Parathyroid adenoma (tissue), 2 donors: ENCODE data around the gene RNF214.
A peak's percentile ranks its signal among the peaks of the same experiment; 100 is the strongest.

Source experiments
- H2AFZ ChIP-seq: fragments of 300-600 bp; sonication (generic); one replicate; pipeline ENCODE4 v1.7.0; 2017; ENCODE audit warnings: antibody characterized with exemption, mild to moderate bottlenecking
- H3K27ac ChIP-seq: fragments of 300-600 bp; sonication (generic); one replicate; pipeline ENCODE4 v1.7.0; 2017
- H3K27me3 ChIP-seq: fragments of 300-600 bp; sonication (generic); one replicate; pipeline ENCODE4 v1.7.0; 2017; ENCODE audit warnings: low read length; ENCODE audit not compliant: control insufficient read depth, insufficient read depth
- H3K36me3 ChIP-seq: fragments of 300-600 bp; sonication (generic); one replicate; pipeline ENCODE4 v1.7.0; 2017; ENCODE audit warnings: low read length; ENCODE audit not compliant: control insufficient read depth, insufficient read depth
- H3K4me1 ChIP-seq: fragments of 300-600 bp; sonication (generic); one replicate; pipeline ENCODE4 v1.7.0; 2017; ENCODE audit warnings: control low read depth
- H3K4me2 ChIP-seq: fragments of 300-600 bp; sonication (generic); one replicate; pipeline ENCODE4 v1.7.0; 2017; ENCODE audit warnings: low read length
- H3K4me3 ChIP-seq: fragments of 300-600 bp; sonication (generic); one replicate; pipeline ENCODE4 v1.7.0; 2017; ENCODE audit warnings: low read depth, low read length
- H3K79me2 ChIP-seq: fragments of 300-600 bp; sonication (generic); one replicate; pipeline ENCODE4 v1.7.0; 2017; ENCODE audit warnings: control low read depth
- H3K9ac ChIP-seq: fragments of 300-600 bp; sonication (generic); one replicate; pipeline ENCODE4 v1.7.0; 2017; ENCODE audit warnings: mild to moderate bottlenecking
- H3K9me3 ChIP-seq: fragments of 300-600 bp; sonication (generic); one replicate; pipeline ENCODE4 v1.7.0; 2017; ENCODE audit warnings: low read length; ENCODE audit not compliant: control insufficient read depth
- CTCF ChIP-seq: fragments of 300-600 bp; sonication (generic); IDR thresholded peaks from one replicate; pipeline ENCODE4 v1.7.0; 2017; ENCODE audit warnings: antibody characterized with exemption, mild to moderate bottlenecking
- donor health status: primary hyperparathyroidism.

The RNF214 gene

GRCh38 chr11:117229931-117230285 lies 2.6 kb upstream of the RNF214 start:
- H2AFZ ChIP-seq: no peak overlapping the region
- H3K27ac ChIP-seq: no peak overlapping the region
- H3K9ac ChIP-seq: no peak overlapping the region
- H3K36me3 ChIP-seq: no peaks in the 10 kb centered on the region
- H3K4me1 ChIP-seq: no peaks in the 10 kb centered on the region
- no peaks in the 10 kb centered on the region for H3K27me3 ChIP-seq
- H3K79me2 ChIP-seq: peaks cover 3% of the 10 kb centered on the region
- no peaks in the 10 kb centered on the region for H3K9me3 ChIP-seq
- H3K4me3 ChIP-seq: no peak overlapping the region
- TF ChIP-seq CTCF: no peak
- H3K4me2 ChIP-seq: no peak overlapping the region

- Histone ChIP-seq H2AFZ (no peak overlapping the region), H3K4me3 (no peak overlapping the region), H3K4me1 (no peaks in the 10 kb centered on the region), H3K9me3 (no peaks in the 10 kb centered on the region), H3K79me2 (peaks cover 3% of the 10 kb centered on the region), H3K9ac (no peak overlapping the region), H3K4me2 (no peak overlapping the region), H3K27ac (no peak overlapping the region), H3K36me3 (no peaks in the 10 kb centered on the region), H3K27me3 (no peaks in the 10 kb centered on the region)
- TF ChIP-seq CTCF: no peak
These were observed 2.0 kb upstream of the RNF214 start for GRCh38 chr11:117230286-117230961.

GRCh38 chr11:117230999-117231841 lies 1.3 kb upstream of the RNF214 start:
- no peak for TF ChIP-seq CTCF
- H3K4me3 ChIP-seq: peak overlapping the region; percentile 80
- no peaks in the 10 kb centered on the region for H3K4me1 ChIP-seq
- H3K27me3 ChIP-seq: no peaks in the 10 kb centered on the region
- H3K9me3 ChIP-seq: no peaks in the 10 kb centered on the region
- peak overlapping the region; percentile 41 for H2AFZ ChIP-seq
- H3K27ac ChIP-seq: peak overlapping the region; percentile 47
- peak overlapping the region; percentile 21 for H3K9ac ChIP-seq
- peak overlapping the region; percentile 75 for H3K4me2 ChIP-seq
- peaks cover 3% of the 10 kb centered on the region for H3K79me2 ChIP-seq
- no peaks in the 10 kb centered on the region for H3K36me3 ChIP-seq

GRCh38 chr11:117231842-117232091 lies 704 bp upstream of the RNF214 start, which contains the start of gene PCSK7:
PCSK7 (minus strand) TSS chr11:117232073; CDS start chr11:117229844, 2,229 bp downstream.
- TF ChIP-seq CTCF: no peak
- no peaks in the 10 kb centered on the region for H3K4me1 ChIP-seq

More at GRCh38 chr11:117231842-117232091, 704 bp upstream of the RNF214 start, which contains the start of gene PCSK7:
- Histone ChIP-seq H2AFZ (peak within 1 kb of the TSS; percentile 95), H3K27ac (peak within 1 kb of the TSS; percentile 88), H3K79me2 (peaks cover 3% of the 10 kb centered on the region), H3K9ac (peak within 1 kb of the TSS; percentile 21), H3K4me3 (peak within 1 kb of the TSS; percentile 80), H3K4me2 (peak within 1 kb of the TSS; percentile 77), H3K27me3 (no peaks in the 10 kb centered on the region), H3K36me3 (no peaks in the 10 kb centered on the region), H3K9me3 (no peaks in the 10 kb centered on the region)
